Colonic mucosa (tissue), 4 donors: ENCODE measurements around the gene ALDH1L1. TPM values are rescaled to one million over a fixed set of nuclear protein-coding genes. Genes with fewer than 3 reads are reported as not detected.
"Not testable (repeated sequence)": the region's sequence is repeated elsewhere in the genome, so short reads cannot be mapped to it uniquely, and the experiment has no call there.

Experiments used
- DNase-seq: peaks from one replicate; pipeline ENCODE4 v3.0.0-alpha.2; 2020
- H3K27ac ChIP-seq: fragments of 200-600 bp; one replicate; pipeline ENCODE4 v1.8.0; 2021
- H3K27me3 ChIP-seq: fragments of 200-600 bp; one replicate; pipeline ENCODE4 v1.8.0; 2021
- H3K36me3 ChIP-seq: fragments of 200-600 bp; one replicate; pipeline ENCODE4 v1.8.0; 2021
- H3K4me1 ChIP-seq: fragments of 200-600 bp; one replicate; pipeline ENCODE4 v1.8.0; 2021; ENCODE audit warnings: mild to moderate bottlenecking
- H3K4me3 ChIP-seq: fragments of 200-600 bp; one replicate; pipeline ENCODE4 v1.8.0; 2021
- H3K9ac ChIP-seq, 2 donors: one replicate each; pipeline ENCODE4 v1.7.0; 2013; ENCODE audit warnings: control low read depth in 2 of 2, low read depth in 2 of 2, low read length in 2 of 2
- H3K9me3 ChIP-seq: fragments of 200-600 bp; one replicate; pipeline ENCODE4 v1.8.0; 2021
- intact Hi-C: fragments of 100-400 bp; cut with DNase I; formaldehyde crosslinking; loops from one replicate; pipeline ENCODE4 v1.14.1; 2022
- total RNA-seq, 2 donors: library from RNA; stranded (reverse); fragmentation: NEBNext Ultra II Directional in 1 of 2; extraction: Animal tissue kit (Norgen Biotek cat#: 25700) in 1 of 2; gene quantifications; one replicate each; pipeline ENCODE4 v1.2.1, GENCODE V29; 2021
- TF ChIP-seq, protein P1 (sequence below): fragments of 200-600 bp; IDR thresholded peaks from one replicate; pipeline ENCODE4 v1.8.0; 2022; ENCODE audit warnings: antibody characterized with exemption, mild to moderate bottlenecking
- donor health status: healthy.
- donor health status: DM: no; HTN: no; CAD: no.
- donor health status: DM: no; HTN: no; CAD: no.

ALDH1L1 gene
- total RNA-seq, 2 donors from 2014 or later, result 15.3 to 25.6 TPM

DNA sequence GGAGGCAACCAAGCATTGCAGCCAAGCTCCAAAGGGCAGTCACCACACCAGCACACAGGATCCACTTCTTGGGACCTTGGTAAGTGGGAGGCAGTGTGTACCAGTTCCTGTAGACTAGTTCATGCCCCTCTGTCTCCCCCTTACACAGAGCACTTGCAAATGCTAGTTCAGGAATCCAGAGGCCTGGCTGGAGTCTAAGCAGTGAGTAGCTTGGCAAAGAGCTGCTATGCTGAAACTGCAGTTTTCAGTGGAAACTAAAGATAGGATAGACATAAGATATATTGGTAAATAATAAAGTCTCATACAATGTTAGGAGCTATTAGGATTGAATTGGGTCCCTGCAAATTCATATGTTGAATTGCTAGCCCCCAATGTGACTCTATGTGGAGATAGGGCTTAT, 82.6 kb downstream of the ALDH1L1 start:
- Histone ChIP-seq H3K27me3 (no peaks in the 10 kb centered on the region), H3K4me3 (no peak overlapping the region), H3K4me1 (no peaks in the 10 kb centered on the region), H3K9ac (no peak overlapping the region), H3K9me3 (no peaks in the 10 kb centered on the region), H3K27ac (no peak overlapping the region), H3K36me3 (no peaks in the 10 kb centered on the region)
- DNase-seq, result no peak
- TF ChIP-seq, protein P1, sequence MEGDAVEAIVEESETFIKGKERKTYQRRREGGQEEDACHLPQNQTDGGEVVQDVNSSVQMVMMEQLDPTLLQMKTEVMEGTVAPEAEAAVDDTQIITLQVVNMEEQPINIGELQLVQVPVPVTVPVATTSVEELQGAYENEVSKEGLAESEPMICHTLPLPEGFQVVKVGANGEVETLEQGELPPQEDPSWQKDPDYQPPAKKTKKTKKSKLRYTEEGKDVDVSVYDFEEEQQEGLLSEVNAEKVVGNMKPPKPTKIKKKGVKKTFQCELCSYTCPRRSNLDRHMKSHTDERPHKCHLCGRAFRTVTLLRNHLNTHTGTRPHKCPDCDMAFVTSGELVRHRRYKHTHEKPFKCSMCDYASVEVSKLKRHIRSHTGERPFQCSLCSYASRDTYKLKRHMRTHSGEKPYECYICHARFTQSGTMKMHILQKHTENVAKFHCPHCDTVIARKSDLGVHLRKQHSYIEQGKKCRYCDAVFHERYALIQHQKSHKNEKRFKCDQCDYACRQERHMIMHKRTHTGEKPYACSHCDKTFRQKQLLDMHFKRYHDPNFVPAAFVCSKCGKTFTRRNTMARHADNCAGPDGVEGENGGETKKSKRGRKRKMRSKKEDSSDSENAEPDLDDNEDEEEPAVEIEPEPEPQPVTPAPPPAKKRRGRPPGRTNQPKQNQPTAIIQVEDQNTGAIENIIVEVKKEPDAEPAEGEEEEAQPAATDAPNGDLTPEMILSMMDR, result no peak
- intact Hi-C loops, result no loop called here

DNA sequence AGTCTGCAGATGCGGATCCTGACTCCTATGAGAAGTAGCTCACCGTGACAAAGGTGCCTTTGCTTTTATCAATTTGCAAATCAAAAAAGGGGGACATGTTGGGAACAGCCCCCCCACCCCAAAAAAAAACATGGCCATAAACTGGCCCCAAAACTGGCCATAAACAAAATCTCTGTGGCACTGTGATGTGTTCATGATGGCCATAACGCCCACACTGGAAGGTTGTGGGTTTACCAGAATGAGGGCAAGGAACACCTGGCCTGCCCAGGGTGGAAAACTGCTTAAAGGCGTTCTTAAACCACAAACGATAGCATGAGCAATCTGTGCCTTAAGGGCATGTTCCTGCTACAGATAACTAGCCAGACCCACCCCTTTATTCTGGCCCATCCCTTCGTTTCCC, 84.1 kb downstream of the ALDH1L1 start:
- H3K36me3 ChIP-seq, H3K9me3 ChIP-seq, H3K27me3 ChIP-seq, DNase-seq, H3K9ac ChIP-seq, H3K27ac ChIP-seq, intact Hi-C loops, H3K4me1 ChIP-seq, H3K4me3 ChIP-seq: not testable (repeated sequence)

DNA sequence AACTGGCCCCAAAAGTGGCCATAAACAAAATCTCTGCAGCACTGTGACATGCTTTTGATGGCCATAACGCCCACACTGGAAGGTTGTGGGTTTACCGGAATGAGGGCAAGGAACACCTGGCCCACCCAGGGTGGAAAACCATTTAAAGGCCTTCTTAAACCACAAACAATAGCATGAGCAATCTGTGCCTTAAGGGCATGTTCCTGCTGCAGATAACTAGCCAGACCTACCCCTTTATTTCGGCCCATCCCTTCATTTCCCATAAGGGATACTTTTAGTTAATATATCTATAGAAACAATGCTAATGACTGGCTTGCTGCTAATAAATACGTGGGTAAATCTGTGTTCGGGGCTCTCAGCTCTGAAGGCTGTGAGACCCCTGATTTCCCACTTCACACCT, 88.3 kb downstream of the ALDH1L1 start:
- H3K27ac ChIP-seq, H3K4me1 ChIP-seq, H3K27me3 ChIP-seq, DNase-seq, intact Hi-C loops, H3K36me3 ChIP-seq, H3K4me3 ChIP-seq, H3K9ac ChIP-seq, H3K9me3 ChIP-seq: not testable (repeated sequence)

DNA sequence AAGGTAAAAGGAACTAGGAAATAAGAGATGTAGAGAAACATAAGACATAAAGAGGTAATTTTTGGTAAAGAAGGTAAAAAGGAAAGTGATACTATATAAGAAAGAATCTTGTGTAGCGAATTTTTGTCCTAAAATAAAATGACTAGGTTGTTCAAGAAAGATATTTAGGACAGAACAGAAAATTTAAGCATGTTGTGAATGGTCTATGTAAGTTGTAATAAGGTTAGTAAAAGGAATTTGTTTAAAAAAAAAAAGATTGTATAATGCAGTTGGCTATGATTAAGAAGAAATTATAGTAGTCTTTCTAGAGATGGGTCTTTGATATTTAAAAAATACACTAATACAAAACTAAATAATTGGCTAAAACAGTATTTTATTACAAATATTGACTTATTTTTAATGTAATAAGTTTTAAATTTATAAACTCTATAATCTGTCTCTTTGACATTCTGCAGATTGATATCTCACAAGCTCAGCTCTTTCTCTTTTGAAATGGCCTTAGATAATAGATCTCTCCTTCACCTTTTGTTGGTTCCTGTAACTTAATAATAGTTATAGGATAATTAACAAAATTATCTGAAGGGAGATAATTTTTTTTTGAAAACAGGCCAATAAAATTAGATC, 92.7 kb downstream of the ALDH1L1 start:
- H3K36me3 ChIP-seq, result no peaks in the 10 kb centered on the region
- no peak for DNase-seq
- H3K9me3 ChIP-seq, result no peaks in the 10 kb centered on the region
- H3K4me3 ChIP-seq, result no peak overlapping the region
- TF ChIP-seq, protein P1, result no peak
- H3K4me1 ChIP-seq, result peaks cover 11% of the 10 kb centered on the region
- H3K27ac ChIP-seq, result no peak overlapping the region
- intact Hi-C loops, result loop anchor here (10.0 kb wide), 1 partner anchor 103 kb away; no protein-coding TSS in a partner anchor
- no peaks in the 10 kb centered on the region for H3K27me3 ChIP-seq
- no peak overlapping the region for H3K9ac ChIP-seq

DNA sequence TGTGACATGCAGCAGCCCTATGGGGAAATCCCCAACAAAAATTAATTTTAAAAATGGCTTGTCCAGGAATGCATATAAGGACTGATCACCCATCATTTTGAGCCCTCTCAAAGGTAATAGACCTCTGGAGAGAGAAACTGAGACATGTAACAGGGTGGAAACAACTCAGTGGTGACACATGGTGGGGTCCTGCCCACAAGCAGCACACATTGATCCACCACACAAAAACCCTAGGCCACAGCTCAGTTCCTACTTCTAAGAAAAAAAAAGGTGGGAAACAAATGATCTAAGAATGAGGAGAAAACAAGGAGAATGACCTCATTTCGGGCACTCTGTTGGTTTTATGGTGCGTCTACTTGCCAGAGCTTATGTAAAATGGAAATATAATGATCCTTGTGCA, 94.5 kb downstream of the ALDH1L1 start:
- H3K4me3 ChIP-seq, result no peak overlapping the region
- H3K36me3 ChIP-seq, result no peaks in the 10 kb centered on the region
- H3K4me1 ChIP-seq, result peaks cover 12% of the 10 kb centered on the region
- H3K27me3 ChIP-seq, result no peaks in the 10 kb centered on the region
- H3K9me3 ChIP-seq, result no peaks in the 10 kb centered on the region
- TF ChIP-seq, protein P1, result no peak
- DNase-seq, result no peak
- intact Hi-C loops, result loop anchor here (10.0 kb wide), 1 partner anchor 101 kb away; no protein-coding TSS in a partner anchor
- no peak overlapping the region for H3K27ac ChIP-seq
- H3K9ac ChIP-seq, result no peak overlapping the region

DNA sequence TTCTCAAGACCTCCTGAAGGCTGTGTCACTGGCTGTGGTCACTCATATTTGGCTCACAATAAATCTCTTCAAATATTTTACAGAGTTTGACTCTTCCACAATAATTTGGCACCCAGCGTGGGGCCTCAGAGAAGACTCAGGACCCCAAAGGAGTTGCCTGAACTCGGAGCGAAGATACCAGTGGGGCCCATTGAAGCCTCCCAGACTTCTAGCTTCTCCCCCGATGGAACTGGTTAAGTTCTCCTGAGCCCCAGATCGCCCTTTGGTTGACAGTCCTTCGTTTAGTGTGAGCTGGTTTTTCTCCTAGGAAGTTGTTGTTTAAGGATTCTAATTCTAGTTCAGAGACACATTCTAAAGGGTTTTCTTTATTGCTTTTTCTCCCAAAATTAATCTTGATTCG, 95.1 kb downstream of the ALDH1L1 start:
- TF ChIP-seq, protein P1, result no peak
- H3K27ac ChIP-seq, result no peak overlapping the region
- intact Hi-C loops, result loop anchor here (10.0 kb wide), 1 partner anchor 100 kb away; no protein-coding TSS in a partner anchor
- no peaks in the 10 kb centered on the region for H3K27me3 ChIP-seq
- no peaks in the 10 kb centered on the region for H3K36me3 ChIP-seq
- H3K4me3 ChIP-seq, result no peak overlapping the region
- H3K9me3 ChIP-seq, result no peaks in the 10 kb centered on the region
- H3K9ac ChIP-seq, result no peak overlapping the region
- DNase-seq, result no peak
- H3K4me1 ChIP-seq, result peaks cover 12% of the 10 kb centered on the region
